HG02571 (cell line): ENCODE results near the gene CENPT.
"Not testable (repeated sequence)": the region's sequence is repeated elsewhere in the genome, so short reads cannot be mapped to it uniquely, and the experiment has no call there.

ENCODE experiments used
- ATAC-seq: cut with Tn5 transposase; IDR thresholded peaks from one replicate; pipeline ENCODE4 v1.9.1; 2021; ENCODE audit warnings: mild to moderate bottlenecking, moderate library complexity; ENCODE audit not compliant: unreplicated experiment

Gene CENPT

GRCh38 chr16:67853670-67854069 is 6.2 kb upstream of the CENPT start:
- ATAC-seq = no peak

GRCh38 chr16:67848118-67848517 is 625 bp upstream of the CENPT start:
- ATAC-seq = no peak

DNA sequence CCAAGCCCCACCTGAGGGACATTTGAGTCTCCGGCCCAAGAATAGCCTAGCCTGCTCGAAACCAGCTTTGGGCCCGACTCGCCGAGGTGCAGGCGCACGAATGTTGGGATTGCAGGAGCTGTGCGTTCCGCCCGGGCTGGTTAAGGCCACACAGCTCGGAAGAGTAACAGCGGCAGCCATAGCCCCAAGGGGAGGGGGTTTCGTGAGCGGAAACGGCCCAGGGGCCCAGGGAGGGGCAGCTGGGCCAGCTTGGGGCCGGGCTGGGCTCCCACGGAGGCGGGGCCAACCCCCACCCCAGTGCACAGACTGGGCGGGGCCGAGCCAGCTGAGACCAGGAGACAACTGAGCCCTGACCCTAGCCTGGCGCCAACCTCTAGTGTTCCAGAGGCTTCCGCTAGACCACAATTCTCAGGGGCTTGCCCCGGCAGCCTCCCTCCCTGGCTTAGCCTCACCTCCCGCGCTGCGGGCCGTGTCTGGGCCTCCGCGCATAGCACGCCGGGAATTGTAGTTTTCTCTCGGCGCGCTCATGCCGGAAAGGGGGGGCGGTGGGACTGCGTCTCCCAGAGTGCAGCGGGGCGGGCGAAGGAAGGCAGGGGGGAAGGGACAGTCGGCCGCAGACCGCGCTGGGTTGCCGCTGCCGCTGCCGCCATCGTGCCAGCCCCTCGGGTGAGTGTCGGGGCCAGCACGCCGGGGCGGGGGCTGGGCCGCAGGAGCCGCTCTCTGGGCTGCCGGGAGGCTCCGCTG is 1.0 kb downstream of the CENPT start, which contains the start of gene NUTF2:
Gene NUTF2 (plus strand): TSS at position 614 of the 744 bp plus-strand sequence. CDS start 18,198 bp downstream, outside the sequence.
- ATAC-seq = peak; percentile 54

DNA sequence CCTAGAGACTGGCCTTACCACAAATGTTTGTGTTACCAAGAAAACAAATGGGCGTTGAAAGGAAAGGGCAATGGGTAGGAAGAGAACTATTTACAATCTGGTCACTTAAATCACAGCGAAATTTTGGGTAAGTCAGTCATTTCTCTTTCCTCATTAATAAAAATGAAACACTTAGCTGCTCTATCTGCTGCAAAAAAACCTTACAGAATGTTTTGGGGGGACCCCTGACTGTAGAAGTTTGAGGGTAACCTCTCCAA is 1.5 kb downstream of the CENPT start:
- ATAC-seq = no peak

- no peak for ATAC-seq
Measured at GRCh38 chr16:67845291-67846062, 2.0 kb downstream of the CENPT start.

DNA sequence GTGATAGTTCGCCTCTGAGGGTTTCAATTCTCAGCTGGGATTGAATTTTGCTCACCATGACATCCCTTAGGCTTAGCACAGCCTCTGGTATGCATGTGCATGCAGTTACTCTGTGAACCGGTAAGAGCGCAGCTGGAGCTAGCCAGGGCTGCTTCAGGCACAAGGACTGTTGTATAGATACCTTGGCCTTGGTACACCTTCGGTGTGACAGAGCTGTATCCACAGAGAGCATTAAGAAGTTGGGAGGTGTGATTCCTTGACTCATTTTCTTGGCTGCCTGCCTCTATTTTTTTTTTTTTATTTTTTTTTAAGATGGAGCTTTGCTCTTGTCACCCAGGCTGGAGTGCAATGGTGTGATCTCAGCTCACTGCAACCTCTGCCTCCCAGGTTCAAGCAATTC is 3.0 kb downstream of the CENPT start:
- ATAC-seq = no peak

DNA sequence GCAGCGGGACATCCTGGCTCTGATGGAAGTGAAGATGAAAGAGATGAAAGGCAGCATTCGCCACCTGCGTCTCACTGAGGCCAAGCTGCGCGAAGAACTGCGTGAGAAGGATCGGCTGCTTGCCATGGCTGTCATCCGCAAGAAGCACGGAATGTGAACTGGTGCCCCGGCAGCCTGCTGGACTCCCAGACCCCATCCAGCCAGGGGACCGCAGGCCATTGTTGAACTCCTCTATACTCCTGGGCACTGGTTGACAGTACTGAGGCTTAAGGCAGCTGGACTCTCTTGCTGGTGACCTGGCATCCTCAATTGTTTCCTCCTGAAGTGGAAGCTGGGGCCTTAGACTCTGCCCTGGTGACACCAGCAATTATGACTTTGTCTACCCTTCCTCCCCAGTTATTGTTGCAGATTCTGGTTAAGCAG is 4.1 kb downstream of the CENPT start:
- no peak for ATAC-seq

GRCh38 chr16:67842509-67843342 is 4.8 kb downstream of the CENPT start:
- ATAC-seq = peak; percentile 13

GRCh38 chr16:67841816-67842508 is 5.5 kb downstream of the CENPT start, which contains the start of gene THAP11:
Gene THAP11 (plus strand): TSS chr16:67842320. CDS start chr16:67842555, 235 bp downstream.
- ATAC-seq = peak; percentile 46

DNA sequence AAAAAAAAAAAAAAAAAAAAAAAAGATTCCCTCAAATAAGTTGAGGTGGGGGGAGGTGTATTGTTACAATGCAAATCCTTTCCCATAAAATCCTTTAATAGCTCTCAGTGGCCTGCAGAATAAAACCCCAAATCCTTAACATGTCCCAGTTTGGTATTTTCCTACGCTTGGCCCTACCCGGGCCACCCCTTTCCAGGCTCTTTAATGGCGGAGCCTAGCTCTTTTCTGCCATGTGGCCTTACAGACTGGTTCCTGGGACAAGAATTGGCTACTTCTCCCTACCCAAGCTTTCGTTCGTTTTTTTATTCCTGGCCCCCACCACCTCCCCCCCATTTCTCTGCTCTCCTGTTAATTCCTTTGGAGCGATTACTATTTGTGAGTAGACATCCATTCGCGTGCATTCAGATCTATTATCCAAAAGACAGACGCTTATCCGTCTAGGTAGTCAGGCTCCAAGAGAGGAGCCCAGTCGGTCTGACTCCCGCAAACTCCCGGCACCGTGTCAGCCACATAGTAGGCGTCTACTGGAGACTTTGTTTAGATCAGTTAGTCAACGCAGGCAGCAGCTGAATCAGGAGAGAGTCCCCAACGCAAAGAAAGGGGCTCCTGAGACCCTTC is 6.2 kb downstream of the CENPT start:
- no peak for ATAC-seq

DNA sequence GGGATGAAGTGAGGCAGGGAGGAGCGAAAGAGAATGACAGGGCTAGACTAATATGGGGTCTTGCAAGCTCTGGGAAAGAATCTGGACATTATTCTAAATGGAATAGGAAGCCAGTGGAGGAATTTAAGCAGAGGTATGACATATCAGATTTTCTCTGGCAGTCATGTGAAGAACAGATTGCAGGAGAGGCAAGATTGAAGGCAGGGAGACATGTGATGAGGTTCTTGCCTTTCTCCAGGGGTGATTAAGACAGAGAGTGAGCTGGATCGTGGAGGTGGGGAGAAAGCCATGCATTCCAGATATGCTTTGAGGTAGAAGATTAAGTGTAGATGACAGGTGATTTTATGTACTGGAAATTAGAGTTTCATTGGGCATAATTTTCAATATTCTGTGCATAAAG is 9.7 kb downstream of the CENPT start:
- no peak for ATAC-seq

DNA sequence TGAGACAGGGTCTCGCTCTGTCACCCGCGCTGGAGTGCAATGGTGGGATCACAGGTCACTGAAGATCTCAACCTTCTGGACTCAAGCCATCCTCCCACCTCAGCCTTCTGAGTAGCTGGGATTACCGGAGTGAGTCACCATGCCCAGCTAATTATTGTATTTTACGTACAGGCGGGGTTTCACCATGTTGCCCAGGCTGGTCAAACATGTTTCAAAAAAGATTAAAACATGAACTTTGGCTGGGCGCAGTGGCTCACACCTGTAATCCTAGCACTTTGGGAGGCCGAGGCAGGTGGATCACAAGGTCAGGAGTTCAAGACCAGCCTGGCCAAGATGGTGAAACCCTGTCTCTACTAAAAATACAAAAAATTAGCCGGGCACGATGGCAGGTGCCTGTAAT is 10.3 kb downstream of the CENPT start:
- not testable (repeated sequence) for ATAC-seq

- ATAC-seq = no peak
Measured at GRCh38 chr16:67834242-67834614, 13.3 kb downstream of the CENPT start.

GRCh38 chr16:67833415-67834241 is 13.9 kb downstream of the CENPT start:
- ATAC-seq = peak; percentile 94

DNA sequence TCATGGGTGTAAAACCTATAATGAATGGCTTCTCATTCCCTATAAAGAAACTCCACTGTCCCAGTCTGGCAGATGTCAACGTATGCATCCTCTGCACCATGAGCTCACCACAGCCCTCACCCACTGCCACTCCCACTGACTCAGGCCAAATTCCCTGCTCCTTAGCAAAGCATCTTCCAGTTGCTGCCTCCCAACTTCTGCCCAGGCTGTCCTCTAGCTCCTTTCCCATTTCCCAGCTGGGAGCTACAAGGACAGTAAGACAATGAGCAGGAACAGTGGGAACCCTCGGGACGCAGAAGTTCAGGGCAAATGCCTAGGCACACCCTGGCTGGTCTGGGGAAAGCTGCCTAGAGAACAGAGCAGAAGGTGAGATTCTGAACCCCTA is 14.5 kb downstream of the CENPT start:
- ATAC-seq = no peak

DNA sequence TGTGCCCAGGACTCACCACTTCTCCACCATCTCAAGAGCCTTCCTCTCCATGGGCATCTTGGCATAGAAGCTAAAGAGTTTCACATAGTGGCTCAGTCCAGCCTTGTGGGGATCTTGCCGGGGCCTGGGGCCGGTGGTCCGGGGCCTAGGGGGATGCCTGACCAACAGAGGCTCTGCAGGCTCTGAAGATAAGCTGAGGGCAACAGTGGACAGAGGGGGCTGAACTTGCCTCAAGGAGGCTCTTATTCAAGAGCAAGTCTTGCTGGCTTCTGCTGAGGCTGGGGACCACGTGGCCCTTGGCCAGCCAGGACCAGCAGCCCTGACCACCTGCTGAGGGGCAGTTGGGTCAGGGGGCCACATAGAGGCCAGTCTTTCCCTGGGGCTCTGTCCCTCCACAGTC is 18.8 kb downstream of the CENPT start:
- ATAC-seq = no peak

- ATAC-seq = no peak
Measured at GRCh38 chr16:67825906-67826305, 21.6 kb downstream of the CENPT start.

DNA sequence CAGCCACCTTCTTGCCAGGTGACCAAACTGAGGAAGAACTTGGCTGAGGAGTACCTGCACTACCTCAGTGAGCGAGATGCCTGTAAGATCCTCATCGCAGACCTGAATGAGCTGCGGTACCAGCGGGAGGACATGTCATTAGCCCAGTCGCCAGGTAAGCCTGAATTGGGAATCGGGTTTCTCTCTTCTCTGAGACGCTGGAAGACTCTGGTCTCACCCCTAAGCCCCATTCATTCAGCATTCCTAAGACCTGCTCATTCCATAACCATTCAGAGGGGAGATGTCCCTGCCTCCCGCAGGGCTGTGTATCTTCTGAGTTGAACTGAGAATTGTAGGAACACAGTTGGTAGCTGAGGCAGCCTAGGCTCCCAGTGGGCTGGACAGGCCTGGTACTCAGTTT is 22.4 kb downstream of the CENPT start:
- ATAC-seq = no peak

DNA sequence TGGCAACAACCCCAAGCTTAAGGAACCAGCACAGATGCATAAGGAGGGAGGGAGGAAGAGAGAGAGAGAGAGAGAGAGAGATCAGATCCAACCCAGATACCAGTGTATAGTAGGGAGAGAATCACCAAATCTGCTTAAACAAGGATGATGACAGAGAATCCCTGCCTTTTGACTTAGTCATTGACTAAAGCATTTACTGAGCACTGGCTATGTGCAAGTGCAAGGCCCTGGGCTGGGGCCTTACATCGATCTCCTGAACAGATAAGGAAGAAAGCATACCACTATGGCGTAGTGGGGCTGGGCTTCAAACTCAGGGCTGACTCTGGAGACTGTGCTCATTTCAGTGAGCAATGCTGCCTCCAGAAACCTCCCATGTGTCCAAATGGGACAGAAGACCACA is 25.0 kb downstream of the CENPT start:
- no peak for ATAC-seq
